AG04449 (cell line): ENCODE results near the gene CAPRIN2.

Source experiments
- CTCF ChIA-PET: fragments of 350-600 bp; formaldehyde crosslinking; extraction: SDS; loops from one replicate; lab custom pipeline; 2021; ENCODE audit warnings: antibody characterized with exemption; lab: Yijun Ruan, JAX
- POLR2A ChIA-PET: fragments of 400-600, 350-600 bp; formaldehyde crosslinking; extraction: SDS; loops from one replicate; lab custom pipeline; 2020; ENCODE audit warnings: antibody characterized with exemption, inconsistent platforms; lab: Yijun Ruan, JAX
- DNase-seq: peaks from one replicate; pipeline ENCODE4 v3.0.0-alpha.2; 2010; ENCODE audit warnings: low read depth, low spot score
- H3K4me3 ChIP-seq: 2 replicates; pipeline ENCODE4 v1.5.1; 2011; ENCODE audit warnings: low read depth, mild to moderate bottlenecking, control low read depth, low read length
- CTCF ChIP-seq: IDR thresholded peaks from one replicate; pipeline ENCODE4 v1.5.1; 2011; ENCODE audit warnings: mild to moderate bottlenecking, moderate library complexity, low read length, control low read depth, inconsistent platforms; ENCODE audit not compliant: insufficient read depth; ENCODE audit errors: missing control alignments

Gene CAPRIN2

GRCh38 chr12:30785630-30786029, 30.9 kb upstream of the CAPRIN2 start:
- H3K4me3 ChIP-seq, result no peak overlapping the region
- POLR2A ChIA-PET, result no interaction called here
- no peak for TF ChIP-seq CTCF
- CTCF ChIA-PET, result interaction anchor here (1.3 kb wide), 1 partner anchor 32 kb away, joined by 4 read pairs; no protein-coding TSS in a partner anchor
- DNase-seq, result no peak

- CTCF ChIA-PET, result no interaction called here
- H3K4me3 ChIP-seq, result no peak overlapping the region
- POLR2A ChIA-PET, result no interaction called here
- TF ChIP-seq CTCF, result no peak
- no peak for DNase-seq
These were observed 29.8 kb upstream of the CAPRIN2 start for GRCh38 chr12:30784508-30784907.

- ChIA-PET CTCF (no interaction called here), POLR2A (no interaction called here)
- DNase-seq, result no peak
- no peak overlapping the region for H3K4me3 ChIP-seq
- no peak for TF ChIP-seq CTCF
These were observed 29.2 kb upstream of the CAPRIN2 start for GRCh38 chr12:30783946-30784345.

GRCh38 chr12:30782316-30783173, 27.8 kb upstream of the CAPRIN2 start:
- TF ChIP-seq CTCF, result no peak
- POLR2A ChIA-PET, result no interaction called here
- H3K4me3 ChIP-seq, result no peak overlapping the region
- CTCF ChIA-PET, result no interaction called here
- DNase-seq, result no peak

- no peak overlapping the region for H3K4me3 ChIP-seq
- no peak for DNase-seq
- ChIA-PET POLR2A (no interaction called here), CTCF (no interaction called here)
- TF ChIP-seq CTCF, result no peak
These were observed 24.8 kb upstream of the CAPRIN2 start for GRCh38 chr12:30779578-30779977.

GRCh38 chr12:30779178-30779577, 24.4 kb upstream of the CAPRIN2 start:
- no peak for DNase-seq
- H3K4me3 ChIP-seq, result no peak overlapping the region
- POLR2A ChIA-PET, result no interaction called here
- no peak for TF ChIP-seq CTCF
- CTCF ChIA-PET, result no interaction called here
